ENCODE measurements around the gene MSH2.
"Not testable (repeated sequence)": the region's sequence is repeated elsewhere in the genome, so short reads cannot be mapped to it uniquely, and the experiment has no call there.

MSH2 gene

GRCh38 chr2:47406649-47407330, 3.8 kb downstream of the MSH2 start:
- in situ Hi-C loops (cut with HindIII; ENCODE audit: low sequenced_read_pairs) = not testable (repeated sequence)

- in situ Hi-C loops (cut with HindIII; ENCODE audit: low sequenced_read_pairs) = not testable (repeated sequence)
These were observed 5.0 kb downstream of the MSH2 start for GRCh38 chr2:47407976-47408375.

GRCh38 chr2:47414682-47415458, 11.9 kb downstream of the MSH2 start:
- in situ Hi-C loops (cut with HindIII; ENCODE audit: low sequenced_read_pairs) = no loop called here

- in situ Hi-C loops (cut with HindIII; ENCODE audit: low sequenced_read_pairs) = no loop called here
These were observed 17.3 kb downstream of the MSH2 start for GRCh38 chr2:47420214-47420613.

- in situ Hi-C loops (cut with HindIII; ENCODE audit: low sequenced_read_pairs) = not testable (repeated sequence)
These were observed 17.7 kb downstream of the MSH2 start for GRCh38 chr2:47420683-47421082.

- in situ Hi-C loops (cut with HindIII; ENCODE audit: low sequenced_read_pairs) = no loop called here
These were observed 19.1 kb downstream of the MSH2 start for GRCh38 chr2:47422016-47422415.

GRCh38 chr2:47422560-47422959, 19.6 kb downstream of the MSH2 start:
- in situ Hi-C loops (cut with HindIII; ENCODE audit: low sequenced_read_pairs) = no loop called here

- in situ Hi-C loops (cut with HindIII; ENCODE audit: low sequenced_read_pairs) = no loop called here
These were observed 23.8 kb downstream of the MSH2 start for GRCh38 chr2:47426786-47427185.

- in situ Hi-C loops (cut with HindIII; ENCODE audit: low sequenced_read_pairs) = loop anchor here (5.0 to 10.0 kb wide), 2 partner anchors 108 to 345 kb away; no protein-coding TSS in a partner anchor
These were observed 26.8 kb downstream of the MSH2 start for GRCh38 chr2:47429795-47430194.

GRCh38 chr2:47433006-47433405, 30.1 kb downstream of the MSH2 start:
- in situ Hi-C loops (cut with HindIII; ENCODE audit: low sequenced_read_pairs) = loop anchor here (5.0 to 10.0 kb wide), 2 partner anchors 104 to 342 kb away; no protein-coding TSS in a partner anchor

- in situ Hi-C loops (cut with HindIII; ENCODE audit: low sequenced_read_pairs) = loop anchor here (5.0 to 10.0 kb wide), 2 partner anchors 104 to 341 kb away; no protein-coding TSS in a partner anchor
These were observed 30.5 kb downstream of the MSH2 start for GRCh38 chr2:47433445-47433844.

- in situ Hi-C loops (cut with HindIII; ENCODE audit: low sequenced_read_pairs) = loop anchor here (10.0 kb wide), 1 partner anchor 338 kb away; no protein-coding TSS in a partner anchor
These were observed 34.3 kb downstream of the MSH2 start for GRCh38 chr2:47437287-47437686.

GRCh38 chr2:47438106-47438505, 35.1 kb downstream of the MSH2 start:
- in situ Hi-C loops (cut with HindIII; ENCODE audit: low sequenced_read_pairs) = loop anchor here (10.0 kb wide), 1 partner anchor 337 kb away; no protein-coding TSS in a partner anchor

- in situ Hi-C loops (cut with HindIII; ENCODE audit: low sequenced_read_pairs) = loop anchor here (10.0 kb wide), 1 partner anchor 336 kb away; no protein-coding TSS in a partner anchor
These were observed 35.8 kb downstream of the MSH2 start for GRCh38 chr2:47438783-47439182.

GRCh38 chr2:47451790-47452189, 48.8 kb downstream of the MSH2 start:
- in situ Hi-C loops (cut with HindIII; ENCODE audit: low sequenced_read_pairs) = loop anchor here (5.0 kb wide), 1 partner anchor 36 kb away; no protein-coding TSS in a partner anchor

- in situ Hi-C loops (cut with HindIII; ENCODE audit: low sequenced_read_pairs) = loop anchor here (5.0 kb wide), 1 partner anchor 35 kb away; no protein-coding TSS in a partner anchor
These were observed 49.8 kb downstream of the MSH2 start for GRCh38 chr2:47452761-47453160.

GRCh38 chr2:47454818-47455217, 51.9 kb downstream of the MSH2 start:
- in situ Hi-C loops (cut with HindIII; ENCODE audit: low sequenced_read_pairs) = loop anchor here (5.0 kb wide), 1 partner anchor 32 kb away; no protein-coding TSS in a partner anchor

- in situ Hi-C loops (cut with HindIII; ENCODE audit: low sequenced_read_pairs) = no loop called here
These were observed 52.5 kb downstream of the MSH2 start for GRCh38 chr2:47455411-47455810.

GRCh38 chr2:47456851-47457250, 53.9 kb downstream of the MSH2 start:
- in situ Hi-C loops (cut with HindIII; ENCODE audit: low sequenced_read_pairs) = no loop called here

- in situ Hi-C loops (cut with HindIII; ENCODE audit: low sequenced_read_pairs) = no loop called here
These were observed 54.3 kb downstream of the MSH2 start for GRCh38 chr2:47457268-47457667.

- in situ Hi-C loops (cut with HindIII; ENCODE audit: low sequenced_read_pairs) = no loop called here
These were observed 56.1 kb downstream of the MSH2 start for GRCh38 chr2:47459021-47459420.

GRCh38 chr2:47460766-47461165, 57.8 kb downstream of the MSH2 start:
- in situ Hi-C loops (cut with HindIII; ENCODE audit: low sequenced_read_pairs) = no loop called here
